IMR-90 (cell line): ENCODE measurements around the gene UBE2E2. TPM values are rescaled to one million over a fixed set of nuclear protein-coding genes. Genes with fewer than 3 reads are reported as not detected.

ENCODE experiments used
- ATAC-seq: fragments of 200-7000 bp; cut with Tn5 transposase; 2 replicates; pipeline ENCODE4 v1.9.1; 2020; ENCODE audit warnings: low read depth, mild to moderate bottlenecking, moderate library complexity
- BruUV-seq: library from RNA; stranded (reverse); fragments of 400-500 nt; replicated peaks from 2 replicates; lab custom pipeline; 2021; lab: Mats Ljungman, UMichigan
- CTCF ChIA-PET: fragments of 300-600 bp; formaldehyde crosslinking; extraction: SDS; loops from one replicate; lab custom pipeline; 2021; ENCODE audit warnings: antibody characterized with exemption; lab: Yijun Ruan, JAX
- POLR2A ChIA-PET: fragments of 300-600 bp; sonication (Branson Sonifier 250); formaldehyde crosslinking; loops from one replicate; lab custom pipeline; 2022; ENCODE audit warnings: antibody characterized with exemption; ENCODE audit not compliant: unreplicated experiment; lab: Charles Lee
- DNase-seq: peaks from one replicate; pipeline ENCODE4 v3.0.0; 2013
- H2AFZ ChIP-seq: replicated peaks from 2 replicates; pipeline ENCODE3; 2013; ENCODE audit warnings: low read length, mild to moderate bottlenecking; ENCODE audit not compliant: poor library complexity
- H2AK5ac ChIP-seq: 2 replicates; pipeline ENCODE4 v1.6.1; 2013; ENCODE audit warnings: low read depth, low read length, inconsistent platforms
- H2AK9ac ChIP-seq: replicated peaks from 2 replicates; pipeline ENCODE3; 2013; ENCODE audit warnings: mild to moderate bottlenecking, low read depth, low read length, moderate library complexity; ENCODE audit not compliant: poor library complexity
- H2BK120ac ChIP-seq: 2 replicates; pipeline ENCODE4 v1.6.1; 2013; ENCODE audit warnings: low read depth, low read length, inconsistent platforms
- H2BK15ac ChIP-seq: 3 replicates; pipeline ENCODE4 v1.6.1; 2013; ENCODE audit warnings: low read depth, low read length, inconsistent platforms
- H2BK20ac ChIP-seq: 2 replicates; pipeline ENCODE4 v1.6.1; 2013; ENCODE audit warnings: low read depth, mild to moderate bottlenecking, inconsistent platforms, low read length, moderate library complexity
- H2BK5ac ChIP-seq: 2 replicates; pipeline ENCODE4 v1.6.1; 2013; ENCODE audit warnings: mild to moderate bottlenecking, low read depth, low read length, inconsistent platforms; ENCODE audit not compliant: poor library complexity, severe bottlenecking
- H3K14ac ChIP-seq: replicated peaks from 2 replicates; pipeline ENCODE4 v1.6.1; 2013; ENCODE audit warnings: low read depth, low read length, inconsistent platforms
- H3K18ac ChIP-seq: 2 replicates; pipeline ENCODE4 v1.6.1; 2013; ENCODE audit warnings: low read depth, low read length, control low read depth
- H3K23ac ChIP-seq: 2 replicates; pipeline ENCODE4 v1.6.1; 2013; ENCODE audit warnings: low read depth, low read length, inconsistent platforms
- H3K27ac ChIP-seq: 2 replicates; pipeline ENCODE4 v1.5.1; 2013; ENCODE audit warnings: mild to moderate bottlenecking, control low read depth, low read length; ENCODE audit not compliant: insufficient read depth
- H3K27me3 ChIP-seq: 2 replicates; pipeline ENCODE4 v1.6.1; 2013; ENCODE audit warnings: low read length; ENCODE audit not compliant: control insufficient read depth, insufficient read depth
- H3K36me3 ChIP-seq: 2 replicates; pipeline ENCODE4 v1.6.1; 2013; ENCODE audit warnings: low read length, mixed read lengths; ENCODE audit not compliant: control insufficient read depth, insufficient read depth
- H3K4ac ChIP-seq: 2 replicates; pipeline ENCODE4 v1.6.1; 2013; ENCODE audit warnings: low read depth, low read length, inconsistent platforms
- H3K4me1 ChIP-seq: 2 replicates; pipeline ENCODE4 v1.6.1; 2013; ENCODE audit warnings: low read length, mixed read lengths; ENCODE audit not compliant: control insufficient read depth, insufficient read depth
- H3K4me2 ChIP-seq: 2 replicates; pipeline ENCODE4 v1.6.1; 2013; ENCODE audit warnings: low read depth, mild to moderate bottlenecking, control low read depth, low read length, moderate library complexity
- H3K4me3 ChIP-seq: 2 replicates; pipeline ENCODE4 v1.5.1; 2013; ENCODE audit warnings: low read depth, mild to moderate bottlenecking, control low read depth, low read length, moderate library complexity; ENCODE audit not compliant: insufficient read depth
- H3K56ac ChIP-seq: 2 replicates; pipeline ENCODE4 v1.6.1; 2013; ENCODE audit warnings: low read length, inconsistent platforms; ENCODE audit not compliant: insufficient read depth; ENCODE audit errors: extremely low read depth
- H3K79me1 ChIP-seq, 2 experiments: 2 replicates each; pipeline ENCODE4 v1.6.1; 2013; ENCODE audit warnings: low read length in 2 of 2, inconsistent platforms in 1 of 2, low read depth in 1 of 2
- H3K9ac ChIP-seq: 2 replicates; pipeline ENCODE4 v1.6.1; 2013; ENCODE audit warnings: low read depth, low read length, control low read depth
- H3K9me1 ChIP-seq: 2 replicates; pipeline ENCODE4 v1.6.1; 2013; ENCODE audit warnings: low read length, inconsistent platforms; ENCODE audit not compliant: insufficient read depth
- H3K9me3 ChIP-seq: 2 replicates; pipeline ENCODE4 v1.6.1; 2013; ENCODE audit warnings: low read length; ENCODE audit not compliant: control insufficient read depth, insufficient read depth
- H4K20me1 ChIP-seq: 2 replicates; pipeline ENCODE4 v1.6.1; 2013; ENCODE audit warnings: low read length, inconsistent platforms; ENCODE audit not compliant: insufficient read depth
- H4K5ac ChIP-seq: 2 replicates; pipeline ENCODE4 v1.6.1; 2013; ENCODE audit warnings: mild to moderate bottlenecking, low read depth, low read length, control low read depth
- H4K8ac ChIP-seq, 2 experiments: 2 replicates each; pipeline ENCODE4 v1.6.1; 2013; ENCODE audit warnings: low read depth in 2 of 2, low read length in 2 of 2, control low read depth in 1 of 2, inconsistent platforms in 1 of 2
- H4K91ac ChIP-seq: 2 replicates; pipeline ENCODE4 v1.6.1; 2013; ENCODE audit warnings: low read depth, low read length, inconsistent platforms; ENCODE audit not compliant: insufficient read depth
- BHLHE40 ChIP-seq: fragments of 150-350 bp; IDR thresholded peaks from 2 replicates; pipeline ENCODE4 v1.6.1; 2016; ENCODE audit warnings: mild to moderate bottlenecking, low read depth, low read length
- WGBS, 2 experiments: methylation state at CpG; one replicate each; pipeline versions ENCODE4 v1.1.5 to v1.1.7; 2013; ENCODE audit warnings: missing lambda C conversion rate in 2 of 2; ENCODE audit not compliant: insufficient read length in 1 of 2; ENCODE audit errors: extremely low coverage in 2 of 2; 5-methylcytosine and 5-hydroxymethylcytosine counted together
- dilution Hi-C: fragments of 300-500 bp; cut with HindIII; formaldehyde crosslinking; loops from one replicate; pipeline ENCODE4 v1.14.3; 2018; ENCODE audit warnings: low sequenced_read_pairs; ENCODE audit not compliant: unreplicated experiment
- in situ Hi-C: fragments of 300-500 bp; cut with MboI; formaldehyde crosslinking; loops from 3 replicates; pipeline ENCODE4 v1.14.3; 2019; ENCODE audit warnings: low sequenced_read_pairs, inconsistent platforms, mixed read lengths
- intact Hi-C: fragments of 100-400 bp; cut with micrococcal nuclease; formaldehyde crosslinking; loops from 2 replicates; pipeline ENCODE4 v1.10.0; 2022
- polyA plus RNA-seq, 3 experiments: library from polyadenylated mRNA; depleted of rRNA; stranded (reverse); fragments of >200 nt; gene quantifications; 2 replicates each; pipeline ENCODE4 v1.2.3, GENCODE V29; 2012; ENCODE audit warnings: low replicate concordance in 1 of 3
- total RNA-seq: library from RNA; depleted of rRNA; stranded (reverse); fragments of >200 nt; gene quantifications from 2 replicates; pipeline ENCODE4 v1.2.3, GENCODE V29; 2012
- TF ChIP-seq, protein P1 (sequence below): fragments of 150-350 bp; IDR thresholded peaks from 2 replicates; pipeline ENCODE4 v1.6.1; 2016; ENCODE audit warnings: low read depth, mild to moderate bottlenecking, low read length, moderate library complexity, borderline replicate concordance

The UBE2E2 gene
- total and polyA plus RNA-seq, 2 of the 4 experiments (the other 2 are of a cell fraction) = 18.6 to 32.7 TPM

DNA sequence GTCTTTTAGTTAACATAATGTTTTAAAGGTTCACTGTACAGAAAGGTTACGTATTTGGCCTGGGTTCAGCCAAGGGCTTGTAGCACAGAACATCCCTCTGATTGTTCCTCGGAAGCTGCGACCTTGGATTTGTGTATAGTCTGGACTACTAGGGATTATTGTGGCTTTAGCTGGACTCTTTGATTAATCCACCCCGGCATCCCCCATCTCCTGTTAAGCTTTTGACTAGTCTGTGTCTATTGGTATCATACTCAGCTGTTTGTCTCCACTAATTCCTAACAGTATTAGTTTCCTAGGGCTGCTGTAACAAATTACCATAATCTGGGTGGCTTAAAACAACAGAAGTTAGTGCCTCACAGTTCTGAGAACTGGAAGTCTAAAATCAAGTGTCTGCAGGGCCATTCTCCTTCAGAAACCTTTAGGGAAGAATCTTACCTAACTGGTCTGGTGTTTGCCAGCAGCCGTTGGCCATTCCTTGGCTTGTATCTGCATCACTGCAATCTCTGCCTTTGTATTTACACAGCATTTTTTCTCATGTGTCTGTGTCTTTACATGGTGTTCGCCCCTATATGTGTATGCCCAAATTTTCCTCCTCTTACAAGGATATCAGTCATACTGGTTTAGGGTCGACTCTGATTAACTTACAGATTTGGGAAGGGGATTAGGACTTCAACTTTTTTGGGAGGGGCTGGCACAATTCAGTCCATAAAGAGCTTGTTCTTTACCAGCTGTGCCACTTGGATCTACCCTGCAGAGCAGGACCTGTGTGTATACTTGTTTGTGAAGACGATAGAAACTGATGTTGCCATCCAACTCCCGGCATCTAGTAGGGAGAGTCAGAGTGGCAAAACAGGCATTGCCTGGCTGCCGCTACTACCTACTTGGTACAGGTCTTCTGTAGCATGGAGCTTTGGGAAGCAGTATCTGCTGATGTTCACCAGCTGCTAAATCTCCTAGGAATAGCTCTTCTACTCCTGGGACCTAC, 117.8 kb downstream of the UBE2E2 start:
- POLR2A ChIA-PET = interaction anchor here (0.5 kb wide), 1 partner anchor 135 kb away, joined by 3 read pairs; no protein-coding TSS in a partner anchor
- H2BK20ac ChIP-seq = no peak overlapping the region
- H3K4ac ChIP-seq = no peak overlapping the region
- no peaks in the 10 kb centered on the region for H3K9me1 ChIP-seq
- H3K23ac ChIP-seq = no peak overlapping the region
- dilution Hi-C loops = no loop called here
- no peak overlapping the region for H3K9ac ChIP-seq
- no CpG with 5 or more reads among the region's 10 CpGs for WGBS, 2 experiments
- DNase-seq (no peak), ATAC-seq (no peak)
- H2BK5ac ChIP-seq = no peak overlapping the region
- H2AK9ac ChIP-seq = no peak overlapping the region
- no peak overlapping the region for H2BK120ac ChIP-seq
- intact Hi-C loops = no loop called here
- no peak overlapping the region for H3K4me2 ChIP-seq
- H3K18ac ChIP-seq = no peak overlapping the region
- in situ Hi-C loops = no loop called here
- H3K4me3 ChIP-seq = no peak overlapping the region
- no peak overlapping the region for H3K56ac ChIP-seq
- no peaks in the 10 kb centered on the region for H3K36me3 ChIP-seq
- H4K8ac ChIP-seq = no peak overlapping the region
- no peak overlapping the region for H3K27ac ChIP-seq
- H4K20me1 ChIP-seq = peaks cover 8% of the 10 kb centered on the region; the same call in 1 of the 2 replicates
- H2AK5ac ChIP-seq = no peak overlapping the region
- H3K9me3 ChIP-seq = no peaks in the 10 kb centered on the region; the same call in 1 of the 2 replicates
- no peak overlapping the region for H4K5ac ChIP-seq
- no peak overlapping the region for H2BK15ac ChIP-seq
- no peak overlapping the region for H4K91ac ChIP-seq
- no peaks in the 10 kb centered on the region for H3K4me1 ChIP-seq
- H3K79me1 ChIP-seq = peaks cover 8 to 15% of the 10 kb centered on the region in 2 experiments; a peak in 2 of 4 replicates
- no peaks in the 10 kb centered on the region; the same call in 1 of the 2 replicates for H3K27me3 ChIP-seq
- CTCF ChIA-PET = interaction anchor here (1.2 kb wide), 1 partner anchor 9 kb away, joined by 6 read pairs; no protein-coding TSS in a partner anchor
- TF ChIP-seq, protein P1, sequence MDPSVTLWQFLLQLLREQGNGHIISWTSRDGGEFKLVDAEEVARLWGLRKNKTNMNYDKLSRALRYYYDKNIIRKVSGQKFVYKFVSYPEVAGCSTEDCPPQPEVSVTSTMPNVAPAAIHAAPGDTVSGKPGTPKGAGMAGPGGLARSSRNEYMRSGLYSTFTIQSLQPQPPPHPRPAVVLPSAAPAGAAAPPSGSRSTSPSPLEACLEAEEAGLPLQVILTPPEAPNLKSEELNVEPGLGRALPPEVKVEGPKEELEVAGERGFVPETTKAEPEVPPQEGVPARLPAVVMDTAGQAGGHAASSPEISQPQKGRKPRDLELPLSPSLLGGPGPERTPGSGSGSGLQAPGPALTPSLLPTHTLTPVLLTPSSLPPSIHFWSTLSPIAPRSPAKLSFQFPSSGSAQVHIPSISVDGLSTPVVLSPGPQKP = no peak
- no peak for TF ChIP-seq BHLHE40
- no TSS peak for BruUV-seq
- no peak overlapping the region for H2AFZ ChIP-seq
- H3K14ac ChIP-seq = no peak overlapping the region
